Neural progenitor cell (in vitro differentiated cells): ENCODE measurements around the gene PRKCE. TPM values are rescaled to one million over a fixed set of nuclear protein-coding genes. Genes with fewer than 3 reads are reported as not detected.

Experiments
- DNase-seq: peaks from one replicate; pipeline ENCODE4 v3.0.0-alpha.2; 2016; ENCODE audit warnings: low spot score
- H2AFZ ChIP-seq: fragments of 200-600 bp; sonication (generic); replicated peaks from 2 replicates; pipeline ENCODE4 v1.6.1; 2016; ENCODE audit warnings: antibody characterized with exemption
- H3F3A ChIP-seq: fragments of 200-600 bp; sonication (generic); 2 replicates; pipeline ENCODE4 v1.6.1; 2016; ENCODE audit warnings: antibody characterized with exemption, low read depth
- H3K27ac ChIP-seq: fragments of 200-600 bp; sonication (generic); 2 replicates; pipeline ENCODE4 v1.5.1; 2016; ENCODE audit warnings: mild to moderate bottlenecking
- H3K27me3 ChIP-seq: fragments of 200-600 bp; sonication (generic); 2 replicates; pipeline ENCODE4 v1.6.1; 2016; ENCODE audit warnings: mild to moderate bottlenecking, moderate library complexity
- H3K36me3 ChIP-seq: fragments of 200-600 bp; sonication (generic); 2 replicates; pipeline ENCODE4 v1.5.1; 2016
- H3K4me1 ChIP-seq: fragments of 200-600 bp; sonication (generic); 2 replicates; pipeline ENCODE4 v1.6.1; 2016; ENCODE audit warnings: mixed run types
- H3K4me2 ChIP-seq: fragments of 200-600 bp; sonication (generic); 2 replicates; pipeline ENCODE4 v1.6.1; 2016
- H3K4me3 ChIP-seq: fragments of 200-600 bp; sonication (generic); 2 replicates; pipeline ENCODE4 v1.5.1; 2016
- H3K79me2 ChIP-seq: fragments of 200-600 bp; sonication (generic); 2 replicates; pipeline ENCODE4 v1.6.1; 2016; ENCODE audit warnings: low read depth
- H3K9ac ChIP-seq: fragments of 200-600 bp; sonication (generic); 2 replicates; pipeline ENCODE4 v1.6.1; 2016
- H3K9me3 ChIP-seq: fragments of 200-600 bp; sonication (generic); 2 replicates; pipeline ENCODE4 v1.5.1; 2016; ENCODE audit warnings: low read depth
- H4K20me1 ChIP-seq: fragments of 200-600 bp; sonication (generic); 2 replicates; pipeline ENCODE4 v1.6.1; 2016; ENCODE audit warnings: low read depth
- H3K27ac Mint-ChIP-seq: 3 replicates; pipeline ENCODE4 v1.8.0; 2021; ENCODE audit warnings: mixed read lengths
- H3K27me3 Mint-ChIP-seq: 2 replicates; pipeline ENCODE4 v1.8.0; 2022; ENCODE audit warnings: low read depth, mild to moderate bottlenecking, inconsistent platforms, moderate library complexity, mixed read lengths; ENCODE audit not compliant: insufficient read depth
- H3K36me3 Mint-ChIP-seq: 3 replicates; pipeline ENCODE4 v1.8.0; 2021; ENCODE audit warnings: mixed read lengths
- H3K4me1 Mint-ChIP-seq: 3 replicates; pipeline ENCODE4 v1.8.0; 2021; ENCODE audit warnings: mixed read lengths
- H3K4me3 Mint-ChIP-seq: 3 replicates; pipeline ENCODE4 v1.8.0; 2021; ENCODE audit warnings: mild to moderate bottlenecking, moderate library complexity, mixed read lengths
- H3K9me3 Mint-ChIP-seq: 3 replicates; pipeline ENCODE4 v1.8.0; 2020; ENCODE audit warnings: mixed read lengths
- EZH2 ChIP-seq: fragments of 200-600 bp; sonication (generic); IDR thresholded peaks from 2 replicates; pipeline ENCODE4 v1.6.1; 2017; ENCODE audit warnings: antibody characterized with exemption, mild to moderate bottlenecking, moderate library complexity
- EZH2phosphoT487 ChIP-seq: fragments of 200-600 bp; sonication (generic); IDR thresholded peaks from 2 replicates; pipeline ENCODE4 v1.6.1; 2017; ENCODE audit warnings: antibody characterized with exemption
- total RNA-seq: library from RNA; depleted of rRNA; stranded (reverse); fragments of >200 nt; gene quantifications from 2 replicates; pipeline ENCODE4 v1.2.3, GENCODE V29; 2015; ENCODE audit warnings: low replicate concordance
- TF ChIP-seq, protein P1 (sequence below): fragments of 200-600 bp; sonication (generic); IDR thresholded peaks from 2 replicates; pipeline ENCODE4 v1.5.1; 2017; ENCODE audit warnings: antibody characterized with exemption, mild to moderate bottlenecking

Gene PRKCE
- total RNA-seq, 1 donor from 2014 or later, result 4.1 TPM

DNA sequence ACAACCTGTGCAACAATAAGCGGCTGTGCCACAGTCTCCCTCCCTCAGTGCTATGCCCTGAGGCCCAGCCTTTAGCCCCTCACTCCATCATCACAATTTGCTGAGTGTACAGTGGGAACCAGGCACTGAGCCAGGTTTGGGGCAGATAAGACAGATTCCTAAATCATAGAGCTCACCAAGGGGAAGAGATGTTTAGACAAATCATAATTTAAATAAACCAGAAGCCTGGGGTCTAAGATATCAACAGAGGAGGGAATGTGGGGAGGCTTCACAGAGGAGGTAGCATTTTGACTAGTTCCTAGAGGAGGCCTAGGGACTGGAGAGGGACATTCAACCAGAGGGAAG is 506.5 kb downstream of the PRKCE start:
- Mint-ChIP-seq H3K4me1 (peaks cover 2% of the 10 kb centered on the region), H3K27ac (no peak overlapping the region)
- H3K27me3 ChIP-seq, result no peaks in the 10 kb centered on the region

DNA sequence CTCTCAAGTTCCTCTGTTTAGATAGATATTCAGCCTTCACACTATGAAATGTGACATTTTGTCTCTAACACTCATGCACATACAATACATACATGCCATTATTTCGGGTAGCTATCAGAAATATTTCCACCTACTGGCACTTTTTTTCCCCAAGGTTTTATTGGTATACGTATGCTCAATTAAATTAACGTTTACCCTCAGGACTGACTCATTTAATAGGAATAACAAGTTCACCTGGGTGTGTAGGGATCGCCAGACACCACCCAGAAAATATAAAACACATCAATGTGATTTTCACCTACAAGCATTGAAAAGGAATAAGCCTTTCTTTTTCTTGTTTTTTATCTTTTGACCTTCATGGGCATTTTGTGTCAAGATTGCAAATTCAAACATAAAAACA is 507.2 kb downstream of the PRKCE start:
- H3K4me1 Mint-ChIP-seq, result no peaks in the 10 kb centered on the region
- no peak for DNase-seq
- Histone ChIP-seq H2AFZ (no peak overlapping the region), H3K9me3 (no peaks in the 10 kb centered on the region), H4K20me1 (no peaks in the 10 kb centered on the region), H3K27me3 (no peaks in the 10 kb centered on the region), H3K27ac (no peak overlapping the region), H3K4me1 (peaks cover 7% of the 10 kb centered on the region), H3K79me2 (no peaks in the 10 kb centered on the region), H3K4me2 (no peak overlapping the region), H3K9ac (no peak overlapping the region), H3K4me3 (no peak overlapping the region), H3F3A (no peaks in the 10 kb centered on the region), H3K36me3 (no peaks in the 10 kb centered on the region)
- no peak overlapping the region for H3K27ac Mint-ChIP-seq
- H3K27me3 Mint-ChIP-seq, result peaks cover 2% of the 10 kb centered on the region
- H3K4me3 Mint-ChIP-seq, result no peak overlapping the region
- H3K36me3 Mint-ChIP-seq, result no peaks in the 10 kb centered on the region
- TF ChIP-seq EZH2 (no peak), EZH2phosphoT487 (no peak)
- TF ChIP-seq, protein P1, sequence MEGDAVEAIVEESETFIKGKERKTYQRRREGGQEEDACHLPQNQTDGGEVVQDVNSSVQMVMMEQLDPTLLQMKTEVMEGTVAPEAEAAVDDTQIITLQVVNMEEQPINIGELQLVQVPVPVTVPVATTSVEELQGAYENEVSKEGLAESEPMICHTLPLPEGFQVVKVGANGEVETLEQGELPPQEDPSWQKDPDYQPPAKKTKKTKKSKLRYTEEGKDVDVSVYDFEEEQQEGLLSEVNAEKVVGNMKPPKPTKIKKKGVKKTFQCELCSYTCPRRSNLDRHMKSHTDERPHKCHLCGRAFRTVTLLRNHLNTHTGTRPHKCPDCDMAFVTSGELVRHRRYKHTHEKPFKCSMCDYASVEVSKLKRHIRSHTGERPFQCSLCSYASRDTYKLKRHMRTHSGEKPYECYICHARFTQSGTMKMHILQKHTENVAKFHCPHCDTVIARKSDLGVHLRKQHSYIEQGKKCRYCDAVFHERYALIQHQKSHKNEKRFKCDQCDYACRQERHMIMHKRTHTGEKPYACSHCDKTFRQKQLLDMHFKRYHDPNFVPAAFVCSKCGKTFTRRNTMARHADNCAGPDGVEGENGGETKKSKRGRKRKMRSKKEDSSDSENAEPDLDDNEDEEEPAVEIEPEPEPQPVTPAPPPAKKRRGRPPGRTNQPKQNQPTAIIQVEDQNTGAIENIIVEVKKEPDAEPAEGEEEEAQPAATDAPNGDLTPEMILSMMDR, result no peak
- H3K9me3 Mint-ChIP-seq, result no peaks in the 10 kb centered on the region

More for the DNA sequence above, 506.5 kb downstream of the PRKCE start:
- Histone ChIP-seq H3F3A (no peaks in the 10 kb centered on the region), H4K20me1 (no peaks in the 10 kb centered on the region), H3K36me3 (no peaks in the 10 kb centered on the region), H3K9ac (no peak overlapping the region), H3K79me2 (no peaks in the 10 kb centered on the region), H3K9me3 (no peaks in the 10 kb centered on the region), H3K27ac (no peak overlapping the region), H3K4me1 (peaks cover 7% of the 10 kb centered on the region), H3K4me2 (no peak overlapping the region), H3K4me3 (no peak overlapping the region), H2AFZ (no peak overlapping the region)
- Mint-ChIP-seq H3K4me3 (no peak overlapping the region), H3K36me3 (no peaks in the 10 kb centered on the region), H3K9me3 (no peaks in the 10 kb centered on the region), H3K27me3 (peaks cover 2% of the 10 kb centered on the region)
- DNase-seq, result no peak
- TF ChIP-seq, protein P1, result no peak
- no peak for TF ChIP-seq EZH2
- no peak for TF ChIP-seq EZH2phosphoT487

DNA sequence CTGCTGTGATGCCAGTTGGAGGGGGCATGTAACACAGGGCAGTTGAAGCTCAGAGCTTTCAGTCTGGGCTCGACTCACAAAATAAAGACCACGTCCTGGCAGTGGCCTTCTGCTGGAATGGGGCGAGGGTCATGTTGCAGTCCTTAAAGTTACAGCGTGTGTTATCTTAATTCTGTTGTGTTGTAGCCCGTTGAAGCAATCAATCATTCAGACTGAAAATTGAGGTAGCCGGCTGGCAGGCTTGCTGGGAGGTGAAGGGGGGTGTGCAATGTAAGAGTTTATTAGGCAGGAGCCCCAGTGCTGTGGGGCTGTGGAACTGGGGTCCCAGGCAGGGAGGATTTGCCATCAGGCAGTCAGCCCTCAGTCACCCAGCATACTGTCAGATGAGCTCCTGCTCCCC is 508.9 kb downstream of the PRKCE start:
- no peaks in the 10 kb centered on the region for H4K20me1 ChIP-seq
- no peak overlapping the region for H3K27ac Mint-ChIP-seq
- peaks cover 11% of the 10 kb centered on the region for H3K4me1 Mint-ChIP-seq
- no peaks in the 10 kb centered on the region for H3K27me3 ChIP-seq
- no peak overlapping the region for H3K4me3 Mint-ChIP-seq
- DNase-seq, result no peak
- H3K4me3 ChIP-seq, result no peak overlapping the region
- no peak overlapping the region for H3K9ac ChIP-seq
- H3F3A ChIP-seq, result no peaks in the 10 kb centered on the region
- no peaks in the 10 kb centered on the region for H3K79me2 ChIP-seq
- H3K9me3 ChIP-seq, result no peaks in the 10 kb centered on the region
- H3K4me2 ChIP-seq, result no peak overlapping the region
- H3K27me3 Mint-ChIP-seq, result peaks cover 2% of the 10 kb centered on the region
- no peaks in the 10 kb centered on the region for H3K9me3 Mint-ChIP-seq
- TF ChIP-seq EZH2, result no peak
- TF ChIP-seq EZH2phosphoT487, result no peak
- TF ChIP-seq, protein P1, result no peak
- H3K4me1 ChIP-seq, result no peaks in the 10 kb centered on the region
- no peaks in the 10 kb centered on the region for H3K36me3 ChIP-seq
- H3K36me3 Mint-ChIP-seq, result no peaks in the 10 kb centered on the region
- H3K27ac ChIP-seq, result no peak overlapping the region
- no peak overlapping the region for H2AFZ ChIP-seq
